GM12878 (cell line): ENCODE data around the gene GIGYF2. TPM values are rescaled to one million over a fixed set of nuclear protein-coding genes. Genes with fewer than 3 reads are reported as not detected.

ENCODE experiments used
- ATAC-seq: fragments of 200-7000 bp; cut with Tn5 transposase; 3 replicates; pipeline ENCODE4 v1.9.1; 2020; ENCODE audit warnings: mild to moderate bottlenecking, moderate library complexity
- BruUV-seq: library from RNA; stranded (reverse); fragments of 400-500 nt; replicated peaks from 2 replicates; lab custom pipeline; 2021; lab: Mats Ljungman, UMichigan
- CTCF ChIA-PET: fragments of 300-600 bp; sonication (Branson Sonifier 250); formaldehyde crosslinking; extraction: SDS; loops from one replicate; lab custom pipeline; 2021; ENCODE audit warnings: inconsistent platforms; lab: Yijun Ruan, JAX
- POLR2A ChIA-PET: fragments of 350-600 bp; formaldehyde crosslinking; extraction: SDS; loops from one replicate; lab custom pipeline; 2021; ENCODE audit warnings: inconsistent platforms; lab: Charles Lee
- RAD21 ChIA-PET: fragments of 300-600 bp; sonication (Branson Sonifier 250); formaldehyde crosslinking; loops from one replicate; lab custom pipeline; 2023; ENCODE audit warnings: antibody characterized with exemption; ENCODE audit not compliant: unreplicated experiment; lab: Charles Lee
- SMC1A ChIA-PET: fragments of 300-600 bp; sonication (Branson Sonifier 250); formaldehyde crosslinking; loops from one replicate; lab custom pipeline; 2023; ENCODE audit not compliant: unreplicated experiment, uncharacterized antibody; lab: Charles Lee
- DNase-seq: peaks from one replicate; pipeline ENCODE4 v3.0.0-alpha.2; 2011; ENCODE audit warnings: low read depth, low spot score
- FAIRE-seq: peaks from 3 replicates; lab custom pipeline; 2011; peaks lifted over from hg19 to GRCh38; lab: Jason Lieb, UNC
- H2AFZ ChIP-seq: 2 replicates; pipeline ENCODE4 v1.6.0; 2011; ENCODE audit warnings: low read depth, low read length, control low read depth; ENCODE audit not compliant: control insufficient read depth
- H3K27ac ChIP-seq: 2 replicates; pipeline ENCODE4 v1.5.1; 2011; ENCODE audit warnings: control low read depth; ENCODE audit not compliant: control insufficient read depth, insufficient read depth
- H3K27me3 ChIP-seq, 2 experiments: replicated peaks in 1 of 2; 2 replicates each; pipeline versions ENCODE4 v1.6.0 to v1.6.1; 2011; ENCODE audit warnings: low read length in 1 of 2; ENCODE audit not compliant: control insufficient read depth in 2 of 2, insufficient read depth in 2 of 2
- H3K36me3 ChIP-seq, 2 experiments: 2 replicates each; pipeline ENCODE4 v1.5.1; 2011; ENCODE audit warnings: low read length in 1 of 2; ENCODE audit not compliant: control insufficient read depth in 2 of 2, insufficient read depth in 2 of 2
- H3K4me1 ChIP-seq: 2 replicates; pipeline ENCODE4 v1.6.1; 2011; ENCODE audit warnings: mild to moderate bottlenecking, low read length, moderate library complexity, mixed read lengths; ENCODE audit not compliant: control insufficient read depth, insufficient read depth
- H3K4me2 ChIP-seq: 2 replicates; pipeline ENCODE4 v1.6.0; 2011; ENCODE audit warnings: control low read depth; ENCODE audit not compliant: control insufficient read depth, insufficient read depth
- H3K4me3 ChIP-seq: fragments of 200-600 bp; sonication (generic); 2 replicates; pipeline ENCODE4 v1.5.1; 2016
- H3K79me2 ChIP-seq: 2 replicates; pipeline ENCODE4 v1.6.0; 2011; ENCODE audit warnings: low read length; ENCODE audit not compliant: control insufficient read depth, insufficient read depth
- H3K9ac ChIP-seq: 2 replicates; pipeline ENCODE4 v1.8.0; 2011; ENCODE audit warnings: low read length, control low read depth, mixed read lengths; ENCODE audit not compliant: control insufficient read depth, insufficient read depth
- H3K9me3 ChIP-seq: replicated peaks from 3 replicates; pipeline ENCODE4 v1.5.1; 2011; ENCODE audit warnings: mild to moderate bottlenecking, low read length; ENCODE audit not compliant: control insufficient read depth, insufficient read depth
- H4K20me1 ChIP-seq: 2 replicates; pipeline ENCODE4 v1.6.0; 2011; ENCODE audit not compliant: control insufficient read depth, insufficient read depth
- CHD1 ChIP-seq: IDR thresholded peaks from 2 replicates; pipeline ENCODE4 v1.6.1; 2012; ENCODE audit warnings: low read depth, low read length, improper control_type of control experiment
- CHD2 ChIP-seq: IDR thresholded peaks from 2 replicates; pipeline ENCODE4 v1.6.1; 2011; ENCODE audit warnings: low read depth, low read length, improper control_type of control experiment, borderline replicate concordance
- E2F4 ChIP-seq: IDR thresholded peaks from 2 replicates; pipeline ENCODE4 v1.6.1; 2012; ENCODE audit warnings: low read depth, low read length, improper control_type of control experiment
- IKZF1 ChIP-seq: fragments of 450-650 bp; conservative IDR thresholded peaks from 2 replicates; pipeline ENCODE4 v1.6.1; 2017; ENCODE audit warnings: antibody characterized with exemption, mild to moderate bottlenecking
- NKRF ChIP-seq: fragments of 450-650 bp; conservative IDR thresholded peaks from 2 replicates; pipeline ENCODE4 v1.6.1; 2017; ENCODE audit warnings: mild to moderate bottlenecking, moderate library complexity
- NR2C1 ChIP-seq: fragments of 450-650 bp; IDR thresholded peaks from 2 replicates; pipeline ENCODE4 v1.6.1; 2017; ENCODE audit warnings: antibody characterized with exemption, mild to moderate bottlenecking, moderate library complexity
- POLR2A ChIP-seq: IDR thresholded peaks from 2 replicates; pipeline ENCODE4 v1.6.1; 2011; ENCODE audit warnings: low read depth, mild to moderate bottlenecking, low read length
- RFX5 ChIP-seq: IDR thresholded peaks from 2 replicates; pipeline ENCODE4 v1.6.1; 2011; ENCODE audit warnings: low read depth, low read length, improper control_type of control experiment
- ZBTB11 ChIP-seq: fragments of 450-650 bp; formaldehyde crosslinking; IDR thresholded peaks from 2 replicates; pipeline ENCODE4 v1.5.0; 2022; ENCODE audit warnings: mild to moderate bottlenecking, missing genetic modification characterization
- ZNF217 ChIP-seq: fragments of 450-650 bp; IDR thresholded peaks from 2 replicates; pipeline ENCODE4 v1.6.1; 2017; ENCODE audit warnings: antibody characterized with exemption, mild to moderate bottlenecking
- WGBS: methylation state at CpG from one replicate; pipeline ENCODE4 v1.1.6; 2016; ENCODE audit warnings: low lambda C conversion rate; ENCODE audit not compliant: insufficient replicate concordance, insufficient coverage; ENCODE audit errors: missing lambda C conversion rate; 5-methylcytosine and 5-hydroxymethylcytosine counted together
- in situ Hi-C: fragments of 300-500 bp; cut with MboI; formaldehyde crosslinking; loops from 9 replicates; pipeline ENCODE4 v1.14.3; 2018; ENCODE audit warnings: mixed read lengths
- intact Hi-C: fragments of 100-400 bp; cut with micrococcal nuclease; formaldehyde crosslinking; loops from one replicate; pipeline ENCODE4 v1.14.2; 2022; ENCODE audit not compliant: unreplicated experiment
- polyA plus RNA-seq, 11 experiments: library from polyadenylated mRNA; depleted of rRNA in 4 of 11; unstranded in 6 of 11; stranded (reverse) in 5 of 11; fragments of >200 nt; fragmentation: Nextera tagmentation in 4 of 11; fragmentation: Illumina TruSeq in 1 of 11; extraction: Ambion mirVana in 4 of 11; extraction: Trizol in 1 of 11; gene quantifications; 1 replicate in 1 of 11; 2 replicates in 10 of 11; pipeline versions ENCODE4 v1.2.1 to v1.2.3, GENCODE V29; 2011 to 2016; ENCODE audit warnings: inconsistent platforms in 2 of 11, missing spikeins in 2 of 11, low read depth in 1 of 11
- total RNA-seq, 4 experiments: library from RNA; depleted of rRNA in 3 of 4; stranded (reverse); fragments of >200 nt in 3 of 4; fragmentation: Illumina TruSeq in 1 of 4; extraction: Trizol in 1 of 4; gene quantifications; 2 replicates each; pipeline versions ENCODE4 v1.2.1 to v1.2.3, GENCODE V29; 2013 to 2021

The GIGYF2 gene
- total and polyA plus RNA-seq, 10 of the 15 experiments (the other 5 are each of a cell fraction or from before 2014, with no cell fraction given), result 12.2 to 47.2 (median 39.0) TPM

- Histone ChIP-seq H3K27me3 (no peaks in the 10 kb centered on the region), H3K79me2 (no peaks in the 10 kb centered on the region), H3K36me3 (peaks cover 4 to 10% of the 10 kb centered on the region in 2 experiments), H3K4me1 (peaks cover 14% of the 10 kb centered on the region), H3K4me3 (no peak overlapping the region), H3K9me3 (no peaks in the 10 kb centered on the region), H3K4me2 (no peak overlapping the region), H3K27ac (no peak overlapping the region), H4K20me1 (no peaks in the 10 kb centered on the region), H3K9ac (no peak overlapping the region), H2AFZ (no peak overlapping the region)
- ChIA-PET SMC1A (interaction anchor here (0.7 to 2.5 kb wide), 3 partner anchors 10 to 14 kb away, joined by 4 to 6 read pairs (median 5); no protein-coding TSS in a partner anchor), RAD21 (no interaction called here), CTCF (interaction anchor here (0.8 kb wide), 1 partner anchor 25 kb away, joined by 5 read pairs; no protein-coding TSS in a partner anchor), POLR2A (interaction anchor here (0.9 kb wide), 1 partner anchor 14 kb away, joined by 3 read pairs; no protein-coding TSS in a partner anchor)
- no TSS peak for BruUV-seq
- DNase-seq (no peak), ATAC-seq (no peak), FAIRE-seq (no peak)
- TF ChIP-seq CHD1 (no peak), IKZF1 (no peak), NR2C1 (no peak), E2F4 (no peak), POLR2A (no peak)
- intact Hi-C loops, result no loop called here
- in situ Hi-C loops, result no loop called here
Measured at GRCh38 chr2:232770207-232770606, 73.1 kb downstream of the GIGYF2 start.

- H3K4me2 ChIP-seq, result no peak overlapping the region
- H3K9ac ChIP-seq, result no peak overlapping the region
- no peaks in the 10 kb centered on the region for H3K27me3 ChIP-seq
- WGBS, result 100% methylated on average over 1 of the region's 1 CpG
- H3K9me3 ChIP-seq, result no peaks in the 10 kb centered on the region
- BruUV-seq, result no TSS peak
- peak overlapping the region; percentile 40 for H3K27ac ChIP-seq
- H3K36me3 ChIP-seq, result peaks cover 4 to 10% of the 10 kb centered on the region in 2 experiments
- FAIRE-seq, result no peak
- in situ Hi-C loops, result no loop called here
- RAD21 ChIA-PET, result interaction anchor here (1.2 kb wide), 1 partner anchor 14 kb away, joined by 3 read pairs; no protein-coding TSS in a partner anchor
- peaks cover 12% of the 10 kb centered on the region for H3K4me1 ChIP-seq
- POLR2A ChIA-PET, result no interaction called here
- H2AFZ ChIP-seq, result no peak overlapping the region
- no peaks in the 10 kb centered on the region for H3K79me2 ChIP-seq
- no peak overlapping the region for H3K4me3 ChIP-seq
- ATAC-seq, result no peak
- no peak for DNase-seq
- no peaks in the 10 kb centered on the region for H4K20me1 ChIP-seq
- intact Hi-C loops, result no loop called here
- CTCF ChIA-PET, result interaction anchor here (0.8 to 3.3 kb wide), 4 partner anchors 10 to 283 kb away, joined by 3 to 16 read pairs (median 10); no protein-coding TSS in a partner anchor
- SMC1A ChIA-PET, result interaction anchor here (1.0 to 2.4 kb wide), 5 partner anchors 12 to 48 kb away, joined by 3 to 24 read pairs (median 4); no protein-coding TSS in a partner anchor
- TF ChIP-seq ZNF217, result no peak
- TF ChIP-seq ZBTB11 (CRISPR knock-in tag), result no peak
- no peak for TF ChIP-seq CHD2
- no peak for TF ChIP-seq RFX5
- TF ChIP-seq NKRF, result no peak
Measured at GRCh38 chr2:232771870-232772269, 74.7 kb downstream of the GIGYF2 start.
